GM12875 (cell line): Measurements from ENCODE around the gene DISC1.

Source experiments
- H3K4me3 ChIP-seq: one replicate; pipeline ENCODE4 v1.5.1; 2011; ENCODE audit warnings: low read depth, low read length, control low read depth
- CTCF ChIP-seq: IDR thresholded peaks from 2 replicates; pipeline ENCODE4 v1.5.1; 2011; ENCODE audit warnings: low read depth, mild to moderate bottlenecking, control low read depth, inconsistent platforms, low read length, moderate library complexity, borderline replicate concordance; ENCODE audit not compliant: insufficient read depth

Gene DISC1

DNA sequence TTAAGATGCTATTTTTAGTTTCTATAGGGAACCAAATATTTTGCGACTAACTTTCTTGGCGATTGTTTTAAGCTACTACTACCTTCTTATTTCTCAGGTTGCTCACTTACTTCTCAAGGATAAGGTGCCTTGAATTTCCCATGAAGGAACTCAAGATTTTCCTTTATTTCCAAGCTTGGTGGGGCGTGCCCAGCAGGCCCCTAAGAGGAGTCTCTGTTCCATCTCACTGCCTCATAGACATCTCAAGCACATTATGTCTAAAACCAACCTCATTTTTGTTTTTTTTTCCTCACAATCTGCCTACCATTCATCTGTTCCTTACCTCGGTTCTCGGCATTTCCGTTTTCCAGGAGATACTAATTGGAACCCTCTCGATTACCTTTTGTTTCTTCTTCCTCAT is 421.9 kb downstream of the DISC1 start:
- no peak for TF ChIP-seq CTCF
- no peak overlapping the region for H3K4me3 ChIP-seq

- no peak for TF ChIP-seq CTCF
- H3K4me3 ChIP-seq, result no peak overlapping the region
Observed at GRCh38 chr1:232049335-232049734, 422.7 kb downstream of the DISC1 start.

DNA sequence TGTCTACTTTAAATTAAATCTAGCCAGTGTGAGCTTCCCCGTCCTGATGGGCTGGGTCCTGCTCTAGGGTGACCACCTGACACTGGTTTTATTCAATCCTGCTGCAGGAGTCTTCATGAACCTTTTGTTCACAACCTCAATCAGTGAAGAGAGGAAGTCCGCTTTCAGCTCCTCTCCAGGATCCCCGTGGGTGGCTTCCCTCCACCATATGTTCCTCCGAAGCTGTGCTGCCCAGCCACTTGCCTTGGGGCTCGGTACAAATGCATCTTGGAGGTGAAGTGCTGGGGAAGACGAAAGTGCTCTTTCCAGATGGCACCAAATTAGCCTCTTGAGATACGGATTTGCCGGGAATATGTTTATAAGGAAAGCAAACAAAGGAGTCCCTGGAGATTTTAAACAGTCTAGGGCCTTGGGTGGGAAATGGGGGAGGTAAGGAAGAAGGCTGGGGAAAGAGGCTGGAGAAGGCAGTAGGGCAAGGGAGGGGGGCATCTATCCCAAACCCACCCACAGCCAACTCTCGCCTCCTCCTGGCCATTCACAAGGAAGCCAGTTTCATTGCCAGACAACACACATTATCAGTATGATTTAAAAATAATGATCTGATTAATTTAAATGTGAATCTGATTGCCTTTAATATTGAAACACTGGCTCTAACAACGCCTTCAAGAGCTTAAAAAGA is 430.8 kb downstream of the DISC1 start:
- no peak for TF ChIP-seq CTCF
- H3K4me3 ChIP-seq, result no peak overlapping the region

GRCh38 chr1:232057896-232058274 is 431.3 kb downstream of the DISC1 start:
- no peak for TF ChIP-seq CTCF
- H3K4me3 ChIP-seq, result no peak overlapping the region

DNA sequence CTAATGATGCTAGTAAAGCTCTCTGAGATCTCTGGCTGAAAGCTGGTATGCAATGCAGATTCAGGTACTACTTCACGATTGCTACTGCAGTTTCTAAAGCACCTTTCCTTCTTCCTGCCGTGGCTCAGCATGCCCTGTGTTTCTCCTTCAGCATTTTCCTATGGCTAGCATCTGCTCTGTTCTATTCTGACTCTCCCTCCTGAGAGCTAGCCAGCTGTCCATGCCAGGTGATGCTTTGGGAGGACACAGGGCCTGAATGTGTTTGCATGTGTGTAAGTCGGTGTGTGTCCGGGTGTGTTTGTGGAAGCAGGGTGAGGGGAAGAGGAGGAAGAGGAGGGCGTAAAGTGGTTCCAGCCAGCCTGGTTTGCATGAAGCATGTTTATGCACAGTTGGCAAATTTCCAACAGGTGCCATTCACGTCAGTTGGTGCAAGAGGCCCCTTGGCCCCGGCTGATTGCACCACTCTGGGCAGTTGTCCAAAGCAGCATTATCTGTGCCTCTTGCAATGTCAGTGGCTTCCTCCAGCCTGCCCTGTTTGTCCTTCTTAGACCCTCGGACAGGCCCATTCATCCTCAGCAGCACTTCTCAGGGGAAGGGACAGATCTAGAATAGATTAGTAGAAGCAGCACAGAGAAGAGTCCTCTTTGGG is 433.3 kb downstream of the DISC1 start:
- TF ChIP-seq CTCF, result no peak

GRCh38 chr1:232062967-232063366 is 436.4 kb downstream of the DISC1 start:
- no peak overlapping the region for H3K4me3 ChIP-seq
- no peak for TF ChIP-seq CTCF

More for the DNA sequence above, 433.3 kb downstream of the DISC1 start:
- no peak overlapping the region for H3K4me3 ChIP-seq

DNA sequence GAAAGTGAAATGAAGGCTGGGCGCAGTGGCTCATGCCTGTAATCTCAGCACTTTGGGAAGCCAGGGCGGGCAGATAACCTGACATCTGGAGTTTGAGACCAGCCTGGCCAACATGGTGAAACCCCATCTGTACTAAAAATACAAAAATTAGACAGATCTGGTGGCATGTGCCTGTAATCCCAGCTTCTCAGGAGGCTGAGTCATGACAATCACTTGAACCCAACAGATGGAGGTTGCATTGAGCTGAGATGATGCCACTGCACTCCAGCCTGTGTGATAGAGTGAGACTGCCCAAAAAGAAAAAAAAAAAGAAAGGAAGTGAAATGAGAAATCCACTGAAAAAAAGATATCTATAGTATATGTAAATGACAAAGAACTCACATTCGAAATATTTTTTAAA is 439.9 kb downstream of the DISC1 start:
- TF ChIP-seq CTCF, result no peak

More for the DNA sequence above, 439.9 kb downstream of the DISC1 start:
- no peak overlapping the region for H3K4me3 ChIP-seq
